OCI-LY3 (cell line): ENCODE data around the gene RNF2.

Source experiments
- EZH2phosphoT487 ChIP-seq: fragments of 200-600 bp; shearing (Covaris generic); IDR thresholded peaks from 2 replicates; pipeline ENCODE4 v1.6.1; 2018; ENCODE audit warnings: antibody characterized with exemption, mixed run types, low read depth
- TF ChIP-seq, protein P1 (sequence below): fragments of 200-600, 300-600 bp; sonication (generic); IDR thresholded peaks from 2 replicates; pipeline ENCODE4 v1.5.1; 2014; ENCODE audit warnings: antibody characterized with exemption, low read length, low read depth

DNA sequence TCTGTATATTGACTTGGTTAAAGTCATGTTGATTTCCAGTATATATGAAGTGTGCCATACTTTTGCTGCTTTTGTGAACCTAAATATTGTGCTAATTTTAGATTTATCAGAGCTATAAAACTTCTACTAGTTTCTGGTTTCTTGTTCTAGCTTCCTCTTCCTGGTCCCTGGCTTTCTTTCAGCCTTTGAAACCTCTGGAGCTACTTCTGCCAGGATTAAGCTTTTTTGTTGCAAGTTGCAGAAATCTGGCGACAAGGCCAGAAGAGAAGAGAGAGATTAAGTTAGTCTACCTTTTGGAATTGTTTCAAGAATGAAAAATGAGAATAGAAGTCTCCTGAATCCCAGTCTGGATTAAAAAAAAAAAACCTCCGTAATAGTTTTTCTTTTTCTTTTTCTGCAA lies 13.5 kb downstream of the RNF2 start:
- TF ChIP-seq EZH2phosphoT487: no peak
- TF ChIP-seq, protein P1, sequence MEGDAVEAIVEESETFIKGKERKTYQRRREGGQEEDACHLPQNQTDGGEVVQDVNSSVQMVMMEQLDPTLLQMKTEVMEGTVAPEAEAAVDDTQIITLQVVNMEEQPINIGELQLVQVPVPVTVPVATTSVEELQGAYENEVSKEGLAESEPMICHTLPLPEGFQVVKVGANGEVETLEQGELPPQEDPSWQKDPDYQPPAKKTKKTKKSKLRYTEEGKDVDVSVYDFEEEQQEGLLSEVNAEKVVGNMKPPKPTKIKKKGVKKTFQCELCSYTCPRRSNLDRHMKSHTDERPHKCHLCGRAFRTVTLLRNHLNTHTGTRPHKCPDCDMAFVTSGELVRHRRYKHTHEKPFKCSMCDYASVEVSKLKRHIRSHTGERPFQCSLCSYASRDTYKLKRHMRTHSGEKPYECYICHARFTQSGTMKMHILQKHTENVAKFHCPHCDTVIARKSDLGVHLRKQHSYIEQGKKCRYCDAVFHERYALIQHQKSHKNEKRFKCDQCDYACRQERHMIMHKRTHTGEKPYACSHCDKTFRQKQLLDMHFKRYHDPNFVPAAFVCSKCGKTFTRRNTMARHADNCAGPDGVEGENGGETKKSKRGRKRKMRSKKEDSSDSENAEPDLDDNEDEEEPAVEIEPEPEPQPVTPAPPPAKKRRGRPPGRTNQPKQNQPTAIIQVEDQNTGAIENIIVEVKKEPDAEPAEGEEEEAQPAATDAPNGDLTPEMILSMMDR: no peak
